ENCODE measurements around the gene RAB14.

GRCh38 chr9:121179930-121180681 is 21.6 kb downstream of the RAB14 start:
- TF ChIP-seq EZH2phosphoT487 (IDR thresholded peaks at IDR 0.05; ENCODE audit: borderline replicate concordance, low read depth, low read length) (no peak), CTCF (conservative IDR thresholded peaks at IDR 0.05; ENCODE audit: low read length) (no peak)
